Measurements from ENCODE around the gene TCF7L2. TPM values are rescaled to one million over a fixed set of nuclear protein-coding genes. Genes with fewer than 3 reads are reported as not detected.

The TCF7L2 gene
- total RNA-seq, 1 donor from 2014 or later, result 109 TPM

GRCh38 chr10:113095419-113096127, 145.5 kb downstream of the TCF7L2 start:
- Mint-ChIP-seq H3K27ac (peak overlapping the region; percentile 91), H3K27me3 (no peaks in the 10 kb centered on the region), H3K4me1 (ENCODE audit: low read depth) (peaks cover 52% of the 10 kb centered on the region), H3K36me3 (ENCODE audit: insufficient read depth) (peaks cover 44% of the 10 kb centered on the region), H3K9me3 (ENCODE audit: low read depth) (no peaks in the 10 kb centered on the region), H3K4me3 (ENCODE audit: low read depth) (no peak overlapping the region)
- DNase-seq (ENCODE audit: low spot score, unreplicated experiment), result no peak
- no peak for TF ChIP-seq CTCF (IDR thresholded peaks at IDR 0.05; ENCODE audit: unreplicated experiment)

DNA sequence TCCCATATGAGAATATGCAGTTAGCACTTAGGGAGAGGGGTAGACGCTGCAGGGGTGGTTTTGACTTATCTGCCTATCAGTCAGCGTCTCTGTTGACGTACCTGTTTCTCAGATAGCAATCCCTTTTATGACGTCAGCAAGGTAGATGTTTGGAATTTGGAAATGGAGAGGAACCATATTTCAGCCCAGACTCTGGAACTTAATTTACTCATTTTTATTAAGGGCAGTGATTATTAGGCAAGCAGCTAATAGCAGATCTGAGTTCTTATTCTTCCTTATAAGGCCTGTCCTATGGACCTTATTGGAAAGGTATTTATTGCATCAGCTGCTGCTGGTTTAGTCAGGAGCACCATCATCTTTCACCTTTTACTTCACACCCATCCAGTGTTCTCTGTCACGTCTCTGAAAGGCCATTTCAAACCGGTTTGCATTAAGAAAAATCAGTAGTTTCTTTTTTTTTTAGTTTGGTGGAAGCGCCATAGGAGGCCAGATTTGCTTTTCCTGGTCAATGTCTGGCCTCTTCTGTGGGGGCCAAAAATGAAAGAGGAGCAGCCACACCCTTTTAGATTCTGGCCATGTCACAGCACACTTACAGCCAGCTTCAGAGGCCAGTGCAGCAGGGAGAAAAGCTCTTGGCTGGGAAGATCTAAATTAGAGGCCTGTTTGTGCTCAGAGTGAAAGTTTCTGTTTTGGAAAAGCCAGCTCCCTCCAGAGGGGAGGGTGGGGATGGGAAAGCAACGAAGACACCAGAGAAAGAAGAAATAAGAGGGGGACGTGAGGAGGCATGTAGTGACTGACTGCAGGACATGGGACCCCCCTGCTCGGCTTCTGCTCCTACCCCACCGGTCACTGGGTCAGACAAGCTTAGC, 146.3 kb downstream of the TCF7L2 start:
- DNase-seq (ENCODE audit: low spot score, unreplicated experiment), result no peak
- H3K36me3 Mint-ChIP-seq (ENCODE audit: insufficient read depth), result peaks cover 40% of the 10 kb centered on the region
- TF ChIP-seq CTCF (IDR thresholded peaks at IDR 0.05; ENCODE audit: unreplicated experiment), result no peak

GRCh38 chr10:113097036-113097435, 147.0 kb downstream of the TCF7L2 start:
- no peaks in the 10 kb centered on the region for H3K27me3 Mint-ChIP-seq
- peaks cover 49% of the 10 kb centered on the region for H3K4me1 Mint-ChIP-seq (ENCODE audit: low read depth)
- no peak for DNase-seq (ENCODE audit: low spot score, unreplicated experiment)
- peak overlapping the region; percentile 33 for H3K27ac Mint-ChIP-seq
- no peak for TF ChIP-seq CTCF (IDR thresholded peaks at IDR 0.05; ENCODE audit: unreplicated experiment)
- no peak overlapping the region for H3K4me3 Mint-ChIP-seq (ENCODE audit: low read depth)
- H3K36me3 Mint-ChIP-seq (ENCODE audit: insufficient read depth), result peaks cover 36% of the 10 kb centered on the region
- H3K9me3 Mint-ChIP-seq (ENCODE audit: low read depth), result no peaks in the 10 kb centered on the region

More for the DNA sequence above, 146.3 kb downstream of the TCF7L2 start:
- H3K27me3 Mint-ChIP-seq, result no peaks in the 10 kb centered on the region
- no peaks in the 10 kb centered on the region for H3K9me3 Mint-ChIP-seq (ENCODE audit: low read depth)
- H3K4me1 Mint-ChIP-seq (ENCODE audit: low read depth), result peaks cover 52% of the 10 kb centered on the region
- no peak overlapping the region for H3K4me3 Mint-ChIP-seq (ENCODE audit: low read depth)
- H3K27ac Mint-ChIP-seq, result peak overlapping the region; percentile 91

GRCh38 chr10:113099431-113100183, 149.6 kb downstream of the TCF7L2 start:
- TF ChIP-seq CTCF (IDR thresholded peaks at IDR 0.05; ENCODE audit: unreplicated experiment), result no peak
- H3K4me1 Mint-ChIP-seq (ENCODE audit: low read depth), result peaks cover 36% of the 10 kb centered on the region
- H3K4me3 Mint-ChIP-seq (ENCODE audit: low read depth), result no peak overlapping the region
- DNase-seq (ENCODE audit: low spot score, unreplicated experiment), result no peak
- peaks cover 21% of the 10 kb centered on the region for H3K36me3 Mint-ChIP-seq (ENCODE audit: insufficient read depth)
- H3K9me3 Mint-ChIP-seq (ENCODE audit: low read depth), result no peaks in the 10 kb centered on the region
- H3K27me3 Mint-ChIP-seq, result no peaks in the 10 kb centered on the region
- peak overlapping the region; percentile 86 for H3K27ac Mint-ChIP-seq

DNA sequence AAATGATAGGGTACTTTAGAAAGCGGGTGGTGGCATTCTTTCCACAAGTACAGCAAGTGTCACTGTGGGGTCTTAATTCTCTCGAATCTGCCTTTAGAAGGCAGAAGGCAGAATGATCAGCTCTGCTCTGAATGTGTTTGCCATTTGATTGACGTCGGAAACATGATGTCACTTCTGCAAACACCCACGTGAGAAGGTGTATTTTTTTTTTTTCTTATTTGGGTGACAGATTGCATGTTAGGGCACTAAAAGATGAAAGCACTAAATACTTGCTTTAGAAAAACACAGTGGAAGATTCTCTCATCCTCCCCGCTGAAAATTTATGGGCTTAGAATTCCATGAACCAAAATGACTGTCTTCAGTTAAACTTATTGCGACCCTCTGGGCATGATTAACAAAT, 150.2 kb downstream of the TCF7L2 start:
- Mint-ChIP-seq H3K4me1 (ENCODE audit: low read depth) (peaks cover 38% of the 10 kb centered on the region), H3K27ac (peak overlapping the region; percentile 86), H3K27me3 (no peaks in the 10 kb centered on the region), H3K9me3 (ENCODE audit: low read depth) (no peaks in the 10 kb centered on the region), H3K36me3 (ENCODE audit: insufficient read depth) (peaks cover 17% of the 10 kb centered on the region), H3K4me3 (ENCODE audit: low read depth) (no peak overlapping the region)
- DNase-seq (ENCODE audit: low spot score, unreplicated experiment), result no peak
- TF ChIP-seq CTCF (IDR thresholded peaks at IDR 0.05; ENCODE audit: unreplicated experiment), result no peak
